Endothelial cell of umbilical vein (primary cell): ENCODE results near the gene CBX2. TPM values are rescaled to one million over a fixed set of nuclear protein-coding genes. Genes with fewer than 3 reads are reported as not detected.

Source experiments
- BruUV-seq: library from RNA; stranded (reverse); fragments of 400-500 nt; replicated peaks from 2 replicates; lab custom pipeline; 2021; lab: Mats Ljungman, UMichigan
- CTCF ChIA-PET: fragments of 300-600, 350-600 bp; sonication (Branson Sonifier 250); formaldehyde crosslinking; loops from one replicate; lab custom pipeline; 2021; ENCODE audit warnings: antibody characterized with exemption, inconsistent platforms; lab: Charles Lee
- POLR2A ChIA-PET: fragments of 300-600, 350-600 bp; sonication (Branson Sonifier 250); formaldehyde crosslinking; loops from one replicate; lab custom pipeline; 2021; ENCODE audit warnings: antibody characterized with exemption, inconsistent platforms; lab: Charles Lee
- DNase-seq: peaks from one replicate; pipeline ENCODE4 v3.0.0-alpha.2; 2011; ENCODE audit warnings: low read depth, low spot score
- FAIRE-seq: peaks from 2 replicates; lab custom pipeline; 2011; peaks lifted over from hg19 to GRCh38; lab: Jason Lieb, UNC
- H2AFZ ChIP-seq: 2 replicates; pipeline ENCODE4 v1.6.0; 2012; ENCODE audit warnings: low read depth, low read length, control low read depth, inconsistent platforms
- H3K27ac ChIP-seq: 2 replicates; pipeline ENCODE4 v1.5.1; 2011; ENCODE audit warnings: low read depth, mild to moderate bottlenecking, control low read depth, low read length, moderate library complexity; ENCODE audit not compliant: insufficient read depth
- H3K27me3 ChIP-seq, 2 experiments: 2 replicates each; pipeline versions ENCODE4 v1.6.0 to v1.6.1; 2011; ENCODE audit warnings: low read length in 2 of 2, mixed read lengths in 1 of 2; ENCODE audit not compliant: control insufficient read depth in 2 of 2, insufficient read depth in 2 of 2
- H3K36me3 ChIP-seq, 2 experiments: 2 replicates in 1 of 2; 3 replicates in 1 of 2; pipeline ENCODE4 v1.5.1; 2011; ENCODE audit warnings: low read length in 2 of 2, mild to moderate bottlenecking in 1 of 2, moderate library complexity in 1 of 2; ENCODE audit not compliant: control insufficient read depth in 2 of 2, insufficient read depth in 2 of 2; ENCODE audit errors: extremely low read depth in 1 of 2
- H3K4me1 ChIP-seq: 3 replicates; pipeline ENCODE4 v1.5.1; 2011; ENCODE audit warnings: mild to moderate bottlenecking, low read length; ENCODE audit not compliant: control insufficient read depth, insufficient read depth; ENCODE audit errors: extremely low read depth
- H3K4me2 ChIP-seq: 2 replicates; pipeline ENCODE4 v1.6.1; 2011; ENCODE audit warnings: low read length, control low read depth, mixed read lengths; ENCODE audit not compliant: insufficient read depth
- H3K4me3 ChIP-seq, 3 experiments: fragments of 200-600 bp in 1 of 3; sonication (generic), shearing (Covaris generic) in 1 of 3; replicated peaks in 1 of 3; 2 replicates each; pipeline ENCODE4 v1.5.1; 2011 to 2016; ENCODE audit warnings: control low read depth in 3 of 3, low read length in 3 of 3, mild to moderate bottlenecking in 2 of 3, inconsistent platforms in 1 of 3, low read depth in 1 of 3, moderate library complexity in 1 of 3; ENCODE audit not compliant: insufficient read depth in 1 of 3
- H3K79me2 ChIP-seq: 2 replicates; pipeline ENCODE4 v1.6.0; 2012; ENCODE audit warnings: low read length, inconsistent platforms; ENCODE audit not compliant: control insufficient read depth, insufficient read depth
- H3K9ac ChIP-seq: replicated peaks from 2 replicates; pipeline ENCODE3; 2011; ENCODE audit warnings: low read length, control low read depth; ENCODE audit not compliant: insufficient read depth; ENCODE audit errors: extremely low read depth
- H3K9me1 ChIP-seq: replicated peaks from 3 replicates; pipeline ENCODE4 v1.6.0; 2011; ENCODE audit warnings: mild to moderate bottlenecking, low read length; ENCODE audit not compliant: control insufficient read depth, insufficient read depth; ENCODE audit errors: extremely low read depth
- H3K9me3 ChIP-seq: replicated peaks from 2 replicates; pipeline ENCODE4 v1.5.1; 2012; ENCODE audit warnings: low read length, inconsistent platforms; ENCODE audit not compliant: control insufficient read depth, insufficient read depth
- H4K20me1 ChIP-seq: replicated peaks from 2 replicates; pipeline ENCODE3; 2011; ENCODE audit warnings: mild to moderate bottlenecking, low read length; ENCODE audit not compliant: control insufficient read depth, insufficient read depth; ENCODE audit errors: extremely low read depth
- EZH2 ChIP-seq: IDR thresholded peaks from 2 replicates; pipeline ENCODE4 v1.6.1; 2012; ENCODE audit warnings: borderline replicate concordance, low read depth, mild to moderate bottlenecking, moderate library complexity, low read length, inconsistent platforms; ENCODE audit not compliant: severe bottlenecking
- GATA2 ChIP-seq: IDR thresholded peaks from 2 replicates; pipeline ENCODE4 v1.7.0; 2011; ENCODE audit warnings: low read depth, mild to moderate bottlenecking, moderate library complexity, mixed read lengths, low read length; ENCODE audit not compliant: insufficient read length, insufficient read depth
- MAX ChIP-seq: IDR thresholded peaks from 2 replicates; pipeline ENCODE4 v1.6.1; 2011; ENCODE audit not compliant: insufficient read depth, insufficient read length
- MYC ChIP-seq: IDR thresholded peaks from one replicate; pipeline ENCODE4 v1.6.1; 2011; ENCODE audit warnings: mild to moderate bottlenecking, low read depth, low read length
- POLR2A ChIP-seq: IDR thresholded peaks from 2 replicates; pipeline ENCODE4 v1.6.1; 2012; ENCODE audit warnings: low read depth, mild to moderate bottlenecking, control low read depth, low read length
- dilution Hi-C: fragments of 300-500 bp; cut with MboI; formaldehyde crosslinking; loops from one replicate; pipeline ENCODE4 v1.15.0; 2019; ENCODE audit warnings: low sequenced_read_pairs; ENCODE audit not compliant: extremely low pct_ligation_motif_present
- intact Hi-C: fragments of 100-400 bp; cut with micrococcal nuclease; formaldehyde crosslinking; loops from one replicate; pipeline ENCODE4 v1.10.0; 2022
- polyA plus RNA-seq, 4 experiments: library from polyadenylated mRNA; depleted of rRNA in 3 of 4; stranded (reverse) in 3 of 4; unstranded in 1 of 4; fragments of >200 nt; gene quantifications; 2 replicates each; pipeline versions ENCODE4 v1.2.1 to v1.2.3, GENCODE V29; 2011 to 2012; ENCODE audit warnings: missing spikeins in 1 of 4
- total RNA-seq: library from RNA; stranded (reverse); gene quantifications from 2 replicates; pipeline ENCODE4 v1.2.3, GENCODE V29; 2021
- TF ChIP-seq, protein P1 (sequence below), 2 donors: IDR thresholded peaks; 1 replicate in 1 of 2; 2 replicates in 1 of 2; pipeline ENCODE4 v1.5.1; 2011; ENCODE audit warnings: low read length in 2 of 2, mild to moderate bottlenecking in 2 of 2, moderate library complexity in 2 of 2, control low read depth in 1 of 2, inconsistent platforms in 1 of 2, low read depth in 1 of 2; ENCODE audit not compliant: insufficient read depth in 1 of 2; ENCODE audit errors: extremely low read depth in 1 of 2

The CBX2 gene
- total and polyA plus RNA-seq, 2 donors (not counting 3 experiments of a cell fraction or from before 2014, with no cell fraction given), result 10.5 to 20.0 TPM

GRCh38 chr17:79779084-79779529 is 1.2 kb downstream of the CBX2 start:
- no peaks in the 10 kb centered on the region for H3K79me2 ChIP-seq
- FAIRE-seq, result no peak
- H3K9me1 ChIP-seq, result no peaks in the 10 kb centered on the region
- H4K20me1 ChIP-seq, result no peaks in the 10 kb centered on the region
- dilution Hi-C loops, result no loop called here
- H3K4me2 ChIP-seq, result peak overlapping the region; percentile 67
- peak overlapping the region; percentile 67 to 95 (median 69) for H3K4me3 ChIP-seq
- no peaks in the 10 kb centered on the region for H3K9me3 ChIP-seq
- peaks cover 20% of the 10 kb centered on the region for H3K4me1 ChIP-seq
- H2AFZ ChIP-seq, result peak overlapping the region; percentile 10
- TSS peak; percentile 14 for BruUV-seq
- H3K36me3 ChIP-seq, result peaks cover 0 to 3% of the 10 kb centered on the region in 2 experiments
- H3K9ac ChIP-seq, result peak overlapping the region; percentile 19
- peaks cover 4 to 9% of the 10 kb centered on the region in 2 experiments for H3K27me3 ChIP-seq
- DNase-seq, result no peak
- TF ChIP-seq MYC (no peak), MAX (no peak), GATA2 (no peak), POLR2A (no peak), EZH2 (no peak)
- TF ChIP-seq, protein P1, sequence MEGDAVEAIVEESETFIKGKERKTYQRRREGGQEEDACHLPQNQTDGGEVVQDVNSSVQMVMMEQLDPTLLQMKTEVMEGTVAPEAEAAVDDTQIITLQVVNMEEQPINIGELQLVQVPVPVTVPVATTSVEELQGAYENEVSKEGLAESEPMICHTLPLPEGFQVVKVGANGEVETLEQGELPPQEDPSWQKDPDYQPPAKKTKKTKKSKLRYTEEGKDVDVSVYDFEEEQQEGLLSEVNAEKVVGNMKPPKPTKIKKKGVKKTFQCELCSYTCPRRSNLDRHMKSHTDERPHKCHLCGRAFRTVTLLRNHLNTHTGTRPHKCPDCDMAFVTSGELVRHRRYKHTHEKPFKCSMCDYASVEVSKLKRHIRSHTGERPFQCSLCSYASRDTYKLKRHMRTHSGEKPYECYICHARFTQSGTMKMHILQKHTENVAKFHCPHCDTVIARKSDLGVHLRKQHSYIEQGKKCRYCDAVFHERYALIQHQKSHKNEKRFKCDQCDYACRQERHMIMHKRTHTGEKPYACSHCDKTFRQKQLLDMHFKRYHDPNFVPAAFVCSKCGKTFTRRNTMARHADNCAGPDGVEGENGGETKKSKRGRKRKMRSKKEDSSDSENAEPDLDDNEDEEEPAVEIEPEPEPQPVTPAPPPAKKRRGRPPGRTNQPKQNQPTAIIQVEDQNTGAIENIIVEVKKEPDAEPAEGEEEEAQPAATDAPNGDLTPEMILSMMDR (IDR thresholded peaks at IDR 0.05; ENCODE audit: extremely low read depth in 1 of 2, insufficient read depth in 1 of 2, low read depth in 1 of 2, low read length in 2 of 2), result no peak
- H3K27ac ChIP-seq, result no peak overlapping the region
- ChIA-PET CTCF (interaction anchor here (1.0 to 2.0 kb wide), 6 partner anchors 8 to 213 kb away, joined by 3 to 9 read pairs (median 6); no protein-coding TSS in a partner anchor), POLR2A (no interaction called here)
- intact Hi-C loops, result no loop called here
